Nasal cavity respiratory epithelium epithelial cell of viscerocranial mucosa (primary cell): ENCODE results near the gene KCNJ2. TPM values are rescaled to one million over a fixed set of nuclear protein-coding genes. Genes with fewer than 3 reads are reported as not detected.

ENCODE experiments used
- total RNA-seq: library from RNA; depleted of rRNA; stranded (reverse); fragments of >200 nt; gene quantifications from 2 replicates; pipeline ENCODE4 v1.2.3, GENCODE V29; 2014

KCNJ2 gene
- total RNA-seq, result under 0.01 and 2.7 TPM in 2 replicates

GRCh38 chr17:70168977-70169708, at the start of gene KCNJ2:
KCNJ2 (plus strand) TSS chr17:70169532; CDS start chr17:70175040, 5,508 bp downstream.

Other genes starting within 250 kb of the KCNJ2 start
- not detected in 2 replicates for gene KCNJ16, start 94.3 kb upstream of the KCNJ2 start, total RNA-seq